T47D (cell line): ENCODE data around the gene OGDH.

Source experiments
- DNase-seq, 2 experiments: peaks; one replicate each; pipeline versions ENCODE4 v3.0.0 to v3.0.0-alpha.2; 2011 to 2012; ENCODE audit warnings: low read depth in 1 of 2, low spot score in 1 of 2
- JUND ChIP-seq: IDR thresholded peaks from 2 replicates; pipeline ENCODE4 v1.6.1; 2012; ENCODE audit warnings: low read depth
- in situ Hi-C: cut with HindIII; loops from 2 replicates; pipeline ENCODE4 v1.10.0; 2016; ENCODE audit warnings: low sequenced_read_pairs, low pct_unique_long_range_greater_than_20kb

OGDH gene

GRCh38 chr7:44568771-44569560, 37.5 kb upstream of the OGDH start:
- no peak for TF ChIP-seq JUND
- in situ Hi-C loops, result no loop called here
- no peak for DNase-seq

GRCh38 chr7:44569959-44570358, 36.5 kb upstream of the OGDH start:
- no peak for TF ChIP-seq JUND
- DNase-seq, result no peak
- in situ Hi-C loops, result no loop called here

- in situ Hi-C loops, result no loop called here
- no peak for DNase-seq
- TF ChIP-seq JUND, result no peak
Measured at GRCh38 chr7:44572771-44573170, 33.7 kb upstream of the OGDH start.

- peak; percentile 96 to 97 for DNase-seq
Measured at GRCh38 chr7:44573464-44574286, 32.8 kb upstream of the OGDH start, which contains the start of gene DDX56. TSS of gene DDX56 (minus strand) at chr7:44573908. CDS start at chr7:44573895, 13 bp downstream.

GRCh38 chr7:44574287-44574872, 32.0 kb upstream of the OGDH start:
- TF ChIP-seq JUND, result no peak
- in situ Hi-C loops, result no loop called here
- DNase-seq, result no peak

More at GRCh38 chr7:44573464-44574286, 32.8 kb upstream of the OGDH start, which contains the start of gene DDX56:
- no peak for TF ChIP-seq JUND
- in situ Hi-C loops, result no loop called here

- in situ Hi-C loops, result no loop called here
- TF ChIP-seq JUND, result no peak
Measured at GRCh38 chr7:44575054-44575453, 31.4 kb upstream of the OGDH start.

GRCh38 chr7:44576228-44576627, 30.2 kb upstream of the OGDH start:
- no peak for TF ChIP-seq JUND
- in situ Hi-C loops, result no loop called here
- no peak for DNase-seq

More at GRCh38 chr7:44575054-44575453, 31.4 kb upstream of the OGDH start:
- no peak for DNase-seq

GRCh38 chr7:44580945-44581878, 25.2 kb upstream of the OGDH start:
- TF ChIP-seq JUND, result no peak
- in situ Hi-C loops, result no loop called here
- DNase-seq, result peak in 1 of 2 experiments; percentile 34

- DNase-seq, result peak; percentile 99
- in situ Hi-C loops, result no loop called here
- TF ChIP-seq JUND, result no peak
Measured at GRCh38 chr7:44581879-44582603, 24.4 kb upstream of the OGDH start, which contains the start of gene TMED4. TSS of gene TMED4 (minus strand) at chr7:44582231. CDS start at chr7:44582206, 25 bp downstream.

- in situ Hi-C loops, result no loop called here
- no peak for TF ChIP-seq JUND
- no peak for DNase-seq
Measured at GRCh38 chr7:44583146-44583865, 23.1 kb upstream of the OGDH start.
